ELR (cell line): ENCODE data around the gene TRIM32.
"Not testable (repeated sequence)": the region's sequence is repeated elsewhere in the genome, so short reads cannot be mapped to it uniquely, and the experiment has no call there.

ENCODE experiments used
- DNase-seq: peaks from one replicate; pipeline ENCODE4 v3.0.0-alpha.2; 2015; ENCODE audit warnings: low read depth

TRIM32 gene

DNA sequence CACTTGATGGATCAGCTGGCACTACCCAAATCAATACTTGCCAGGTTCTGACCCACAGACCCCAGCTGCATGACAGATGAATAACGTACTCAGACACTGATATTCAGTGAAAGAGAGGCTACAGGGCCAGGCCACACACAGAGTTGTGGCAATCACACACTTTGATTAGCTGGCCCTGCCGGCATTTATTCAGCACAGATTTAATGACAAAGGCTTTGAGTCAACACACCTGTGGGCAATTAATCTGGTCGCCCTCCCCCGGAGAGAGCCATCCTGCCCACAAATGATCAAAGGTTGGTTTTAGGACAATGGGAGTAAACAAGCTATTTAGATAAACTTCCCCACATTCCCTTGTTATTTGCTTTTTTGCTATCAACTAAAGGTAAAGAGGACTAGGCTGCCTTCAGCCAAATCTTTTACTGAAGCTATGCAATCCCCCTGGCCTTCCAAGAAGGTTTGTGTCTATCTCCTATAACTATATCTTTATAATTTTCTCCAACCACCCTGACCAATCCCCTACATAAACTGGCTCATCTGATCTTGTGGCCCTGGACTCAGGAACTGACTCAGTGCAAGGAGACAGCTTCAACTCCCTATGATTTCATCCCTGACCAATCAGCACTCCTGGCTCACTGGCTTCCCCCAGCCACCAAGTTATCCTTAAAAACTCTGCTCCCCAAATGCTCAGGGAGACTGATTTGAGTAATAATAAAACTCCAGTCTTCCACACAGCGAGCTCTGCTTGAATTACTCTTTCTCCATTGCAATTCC lies 12.7 kb upstream of the TRIM32 start:
- peak; percentile 35 for DNase-seq

GRCh38 chr9:116683535-116683934 lies 3.6 kb upstream of the TRIM32 start:
- no peak for DNase-seq

GRCh38 chr9:116685166-116685565 lies 1.9 kb upstream of the TRIM32 start:
- DNase-seq: peak; percentile 24

DNA sequence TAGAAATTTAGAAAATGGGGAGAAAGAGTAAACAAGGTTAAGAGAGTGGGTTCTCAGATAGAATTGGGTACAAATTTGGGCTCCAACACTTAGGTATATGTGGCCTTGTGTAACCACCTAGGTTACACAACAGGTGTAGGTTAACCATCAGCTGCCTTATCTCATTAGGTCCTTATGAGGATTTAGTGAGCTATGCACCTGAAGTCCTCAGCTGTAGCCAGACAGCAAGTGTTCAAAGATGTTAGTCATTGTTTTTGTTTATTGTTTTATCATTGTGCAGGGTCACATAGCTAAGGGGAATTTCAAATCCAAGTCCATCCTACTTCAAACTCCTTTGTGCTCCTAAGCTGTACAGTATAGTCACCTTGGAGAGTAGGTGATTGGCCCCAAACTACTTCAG lies 970 bp upstream of the TRIM32 start:
- DNase-seq: peak; percentile 46

GRCh38 chr9:116686693-116687073 lies 422 bp upstream of the TRIM32 start:
- DNase-seq: peak; percentile 45

DNA sequence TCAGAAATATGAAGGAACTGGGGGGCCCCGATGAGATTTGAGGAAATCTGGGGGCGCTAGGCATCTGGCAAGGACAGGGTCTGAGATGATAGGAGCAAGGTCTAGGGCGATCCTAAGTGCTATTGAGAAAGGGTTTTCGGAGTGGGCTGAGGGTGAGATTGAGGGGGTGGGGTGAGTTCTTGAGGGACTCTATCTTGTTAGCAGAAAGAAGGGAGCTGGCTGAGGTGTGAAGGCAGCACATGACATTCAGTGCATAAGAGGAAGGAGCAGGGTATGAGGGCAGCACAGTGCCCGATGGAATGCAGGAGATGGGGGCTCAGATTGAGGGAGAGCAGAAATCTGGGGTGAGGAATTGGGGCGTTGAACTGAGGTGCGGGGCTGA lies 640 bp downstream of the TRIM32 start:
- DNase-seq: peak; percentile 28

GRCh38 chr9:116688806-116689485 lies 1.8 kb downstream of the TRIM32 start:
- no peak for DNase-seq

- no peak for DNase-seq
Measured at GRCh38 chr9:116689486-116690032, 2.5 kb downstream of the TRIM32 start.

DNA sequence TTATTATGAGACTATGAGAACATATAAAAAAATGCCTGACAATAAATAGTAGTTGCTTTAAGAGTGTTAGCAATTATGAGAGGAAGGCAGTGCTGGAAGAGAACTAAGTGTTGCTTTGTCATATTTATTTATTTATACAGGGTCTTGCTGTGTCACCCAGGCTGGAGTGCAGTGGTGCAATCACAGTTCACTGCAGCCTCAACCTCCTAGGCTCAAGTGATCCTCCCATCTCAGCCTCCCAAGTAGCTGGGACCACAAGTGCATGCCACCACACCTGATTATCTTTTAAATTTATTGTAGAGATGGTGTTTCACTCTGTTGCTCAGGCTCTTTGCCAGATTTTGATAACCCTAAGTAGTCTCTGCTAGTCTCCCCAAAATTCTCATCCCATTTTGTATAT lies 3.7 kb downstream of the TRIM32 start:
- not testable (repeated sequence) for DNase-seq

DNA sequence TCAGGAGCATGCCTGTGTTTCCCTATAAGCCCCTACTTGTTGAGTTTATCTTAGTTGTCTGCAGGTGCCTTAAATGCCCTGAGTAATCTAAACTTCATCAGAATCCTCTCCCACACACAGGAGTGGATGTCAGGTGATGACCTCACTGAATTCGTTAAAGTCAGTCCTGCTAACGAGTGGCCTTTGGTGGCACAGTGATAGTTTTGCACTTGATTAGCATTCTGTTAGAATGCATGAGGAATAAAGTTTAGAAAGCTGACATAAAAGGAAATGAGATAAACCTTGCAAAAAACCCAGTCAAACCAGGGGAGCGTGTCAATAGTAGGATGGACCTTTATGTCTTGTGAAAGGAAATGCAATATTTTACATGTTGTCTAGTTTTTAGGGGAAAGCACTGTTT lies 4.5 kb downstream of the TRIM32 start:
- DNase-seq: no peak

GRCh38 chr9:116692616-116693015 lies 5.5 kb downstream of the TRIM32 start:
- no peak for DNase-seq

GRCh38 chr9:116693233-116693731 lies 6.2 kb downstream of the TRIM32 start:
- peak; percentile 47 for DNase-seq

DNA sequence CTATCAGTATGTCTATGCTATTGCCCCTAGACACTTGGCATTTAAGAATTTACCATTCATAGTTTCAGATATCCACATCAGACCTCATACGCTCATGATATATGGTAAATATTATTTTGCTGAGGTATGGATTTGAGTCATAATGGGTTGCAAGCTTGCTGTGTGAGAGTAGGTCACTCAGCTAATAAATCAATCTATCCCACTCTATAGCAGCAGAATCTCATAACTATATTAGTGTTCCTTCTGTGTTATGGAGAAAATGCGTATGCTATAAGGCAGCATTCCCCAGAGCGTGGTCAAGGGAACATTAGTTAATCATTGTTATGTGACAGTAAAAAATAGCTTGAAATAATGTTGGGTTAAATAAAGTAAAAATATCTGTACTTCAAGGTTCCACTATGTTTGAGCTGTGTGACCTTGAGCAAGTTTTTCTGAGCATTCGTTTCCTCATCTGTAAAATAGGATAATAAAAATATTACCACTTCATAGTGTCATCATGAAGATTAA lies 7.7 kb downstream of the TRIM32 start:
- DNase-seq: no peak

GRCh38 chr9:116695438-116695837 lies 8.3 kb downstream of the TRIM32 start:
- no peak for DNase-seq

DNA sequence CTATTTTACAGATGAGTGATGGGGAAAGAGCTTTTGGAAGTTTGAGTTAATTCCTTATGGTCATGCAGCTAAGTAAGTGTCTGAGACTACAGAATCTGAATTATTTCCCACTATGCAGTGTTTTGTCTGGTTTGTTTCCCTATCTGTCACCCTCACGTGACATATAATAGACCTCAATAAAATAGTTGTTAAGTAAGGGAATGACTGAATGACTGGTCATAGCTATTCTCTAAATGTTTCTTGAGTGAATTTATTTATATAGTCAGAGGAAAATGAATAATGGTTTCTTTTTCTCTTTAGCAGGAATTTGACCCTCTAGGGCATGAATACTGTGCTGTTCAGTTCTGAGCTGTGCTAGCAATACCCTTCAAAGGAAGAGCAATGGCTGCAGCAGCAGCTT lies 10.3 kb downstream of the TRIM32 start:
- DNase-seq: peak; percentile 84

DNA sequence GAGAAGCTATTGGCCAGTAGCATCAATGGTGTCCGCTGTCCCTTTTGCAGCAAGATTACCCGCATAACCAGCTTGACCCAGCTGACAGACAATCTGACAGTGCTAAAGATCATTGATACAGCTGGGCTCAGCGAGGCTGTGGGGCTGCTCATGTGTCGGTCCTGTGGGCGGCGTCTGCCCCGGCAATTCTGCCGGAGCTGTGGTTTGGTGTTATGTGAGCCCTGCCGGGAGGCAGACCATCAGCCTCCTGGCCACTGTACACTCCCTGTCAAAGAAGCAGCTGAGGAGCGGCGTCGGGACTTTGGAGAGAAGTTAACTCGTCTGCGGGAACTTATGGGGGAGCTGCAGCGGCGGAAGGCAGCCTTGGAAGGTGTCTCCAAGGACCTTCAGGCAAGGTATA lies 10.8 kb downstream of the TRIM32 start:
- no peak for DNase-seq

GRCh38 chr9:116700279-116700678 lies 13.2 kb downstream of the TRIM32 start:
- DNase-seq: no peak

GRCh38 chr9:116700882-116701865 lies 14.1 kb downstream of the TRIM32 start:
- DNase-seq: no peak

DNA sequence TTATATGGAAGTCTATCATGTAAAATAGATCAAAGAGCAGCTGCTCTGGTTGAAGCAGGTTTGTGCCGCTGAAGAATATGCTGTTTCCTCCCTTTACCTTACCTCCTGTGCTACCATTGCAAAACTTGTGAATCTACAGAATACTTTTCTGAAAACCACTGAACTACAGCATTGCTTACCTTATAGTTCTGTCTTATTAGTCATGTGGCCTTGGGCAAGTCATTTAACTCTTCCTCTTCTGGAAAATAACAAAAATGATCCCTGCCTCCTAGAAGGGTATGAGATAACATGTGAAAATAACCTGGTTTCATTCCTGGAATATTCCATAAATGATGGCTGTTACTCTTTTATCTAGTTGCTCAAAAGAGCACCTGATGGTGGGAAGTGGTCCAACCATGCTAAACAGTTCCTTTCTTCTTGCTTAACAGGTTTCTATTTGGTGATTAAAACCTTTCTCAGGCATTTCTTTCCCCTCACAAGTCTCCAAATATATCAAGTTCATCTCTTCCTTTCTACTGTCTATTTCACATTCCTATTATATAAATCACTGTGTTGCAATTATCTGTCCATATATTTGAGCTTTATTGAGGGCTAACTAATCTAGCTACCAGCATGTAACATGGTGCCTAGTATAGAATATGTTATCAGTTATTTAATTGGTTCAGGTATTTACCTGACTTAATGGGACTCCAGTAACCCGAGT lies 15.0 kb downstream of the TRIM32 start:
- peak; percentile 42 for DNase-seq

DNA sequence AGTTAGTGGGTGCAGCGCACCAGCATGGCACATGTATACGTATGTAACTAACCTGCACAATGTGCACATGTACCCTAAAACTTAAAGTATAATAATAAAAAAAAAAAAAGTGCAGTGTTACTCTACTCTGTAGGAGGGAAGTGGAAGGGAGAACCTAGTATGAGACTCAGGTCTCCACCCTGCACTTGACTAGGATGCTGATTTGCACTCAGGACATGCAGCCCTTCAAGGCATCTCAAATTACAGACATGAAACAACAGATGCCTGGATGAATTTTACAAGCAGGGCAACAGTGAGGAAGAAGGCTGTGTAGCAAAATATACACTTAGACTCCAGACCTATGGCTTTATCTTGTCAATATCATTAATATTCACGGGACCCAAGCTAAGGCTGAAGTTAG lies 16.5 kb downstream of the TRIM32 start:
- no peak for DNase-seq

DNA sequence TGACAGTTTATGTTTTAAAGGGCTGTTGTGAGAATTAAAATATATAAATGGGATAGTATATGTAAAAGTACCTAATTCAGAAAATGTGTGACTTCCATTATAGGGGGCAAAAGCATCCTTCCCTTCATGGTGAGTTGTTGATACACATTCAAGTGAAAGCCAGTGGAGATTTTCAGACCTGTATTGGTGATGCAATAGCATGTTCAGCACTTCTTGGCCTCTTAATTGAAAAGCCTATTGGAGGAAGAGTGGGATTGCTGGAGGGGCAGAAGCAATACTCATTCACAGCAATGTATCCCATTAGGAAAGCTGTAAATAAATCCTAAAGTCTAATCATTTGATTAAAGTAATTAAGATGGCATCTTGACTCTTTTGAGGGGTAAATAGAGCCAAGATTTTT lies 17.4 kb downstream of the TRIM32 start:
- DNase-seq: no peak
